Trophoblast cell (in vitro differentiated cells and primary cell): ENCODE measurements around the gene SLC9B1.
A peak's percentile ranks its signal among the peaks of the same experiment; 100 is the strongest.

Experiments
- DNase-seq, 2 donors: peaks; one replicate each; pipeline ENCODE4 v3.0.0-alpha.2; 2016
- H2AFZ ChIP-seq: 2 replicates; pipeline ENCODE4 v1.6.1; 2013; ENCODE audit warnings: low read length, moderate library complexity, mild to moderate bottlenecking; ENCODE audit not compliant: insufficient read depth, poor library complexity
- H2AK5ac ChIP-seq: 2 replicates; pipeline ENCODE4 v1.6.1; 2013; ENCODE audit warnings: mild to moderate bottlenecking, low read length
- H2BK120ac ChIP-seq: 2 replicates; pipeline ENCODE4 v1.6.1; 2013; ENCODE audit warnings: low read length, mild to moderate bottlenecking, moderate library complexity; ENCODE audit not compliant: insufficient read depth, poor library complexity
- H2BK12ac ChIP-seq: 2 replicates; pipeline ENCODE4 v1.6.1; 2013; ENCODE audit warnings: mild to moderate bottlenecking, low read length, moderate library complexity
- H2BK5ac ChIP-seq: 2 replicates; pipeline ENCODE4 v1.6.1; 2013; ENCODE audit warnings: low read length, low read depth, moderate library complexity, mild to moderate bottlenecking; ENCODE audit not compliant: poor library complexity
- H3K14ac ChIP-seq: 2 replicates; pipeline ENCODE4 v1.6.1; 2013; ENCODE audit warnings: mild to moderate bottlenecking, low read length
- H3K18ac ChIP-seq: 2 replicates; pipeline ENCODE4 v1.6.1; 2013; ENCODE audit warnings: mild to moderate bottlenecking, low read length
- H3K23ac ChIP-seq: 2 replicates; pipeline ENCODE4 v1.6.1; 2013; ENCODE audit warnings: low read length
- H3K27ac ChIP-seq: 2 replicates; pipeline ENCODE4 v1.5.1; 2013; ENCODE audit warnings: low read depth, mild to moderate bottlenecking, inconsistent platforms, low read length, moderate library complexity
- H3K27me3 ChIP-seq: 2 replicates; pipeline ENCODE4 v1.6.1; 2013; ENCODE audit warnings: inconsistent platforms, mild to moderate bottlenecking, low read length, moderate library complexity; ENCODE audit not compliant: insufficient read depth
- H3K36me3 ChIP-seq, 2 experiments: 1 replicate in 1 of 2; 2 replicates in 1 of 2; pipeline ENCODE4 v1.6.1; 2013; ENCODE audit warnings: low read length in 2 of 2, mild to moderate bottlenecking in 2 of 2, moderate library complexity in 1 of 2; ENCODE audit not compliant: insufficient read depth in 2 of 2, control insufficient read depth in 1 of 2
- H3K4ac ChIP-seq: 2 replicates; pipeline ENCODE4 v1.6.1; 2013; ENCODE audit warnings: low read depth, mild to moderate bottlenecking, low read length, moderate library complexity
- H3K4me1 ChIP-seq, 2 experiments: 1 replicate in 1 of 2; 2 replicates in 1 of 2; pipeline ENCODE4 v1.6.1; 2013; ENCODE audit warnings: low read length in 2 of 2, mild to moderate bottlenecking in 2 of 2, moderate library complexity in 1 of 2; ENCODE audit not compliant: insufficient read depth in 2 of 2, control insufficient read depth in 1 of 2
- H3K4me2 ChIP-seq: 2 replicates; pipeline ENCODE4 v1.6.1; 2013; ENCODE audit warnings: inconsistent platforms, mild to moderate bottlenecking, low read length, moderate library complexity
- H3K4me3 ChIP-seq: 2 replicates; pipeline ENCODE4 v1.5.1; 2013; ENCODE audit warnings: mild to moderate bottlenecking, low read depth, low read length, inconsistent platforms
- H3K79me1 ChIP-seq: one replicate; pipeline ENCODE4 v1.6.1; 2013; ENCODE audit warnings: low read length
- H3K79me2 ChIP-seq: 2 replicates; pipeline ENCODE4 v1.6.1; 2013; ENCODE audit warnings: low read length, mild to moderate bottlenecking; ENCODE audit not compliant: control insufficient read depth, insufficient read depth, poor library complexity
- H3K9ac ChIP-seq: 2 replicates; pipeline ENCODE4 v1.6.1; 2013; ENCODE audit warnings: mild to moderate bottlenecking, low read length
- H3K9me3 ChIP-seq: 2 replicates; pipeline ENCODE4 v1.6.1; 2013; ENCODE audit warnings: low read depth, mild to moderate bottlenecking, control low read depth, inconsistent platforms, low read length; ENCODE audit not compliant: insufficient read depth
- H4K12ac ChIP-seq: 2 replicates; pipeline ENCODE4 v1.6.1; 2013; ENCODE audit warnings: low read depth, mild to moderate bottlenecking, low read length, moderate library complexity
- H4K8ac ChIP-seq: 2 replicates; pipeline ENCODE4 v1.6.1; 2013; ENCODE audit warnings: low read depth, mild to moderate bottlenecking, low read length, moderate library complexity
- H4K91ac ChIP-seq: one replicate; pipeline ENCODE4 v1.6.1; 2013; ENCODE audit warnings: low read depth, mild to moderate bottlenecking, low read length, moderate library complexity
- WGBS: extraction: QIAGEN DNeasy Blood & Tissue Kit; methylation state at CpG from one replicate; pipeline ENCODE4 v1.1.7; 2013; ENCODE audit warnings: missing lambda C conversion rate; ENCODE audit not compliant: insufficient read length, insufficient coverage; ENCODE audit errors: extremely low coverage; 5-methylcytosine and 5-hydroxymethylcytosine counted together

SLC9B1 gene

GRCh38 chr4:103011378-103012025, 8.0 kb downstream of the SLC9B1 start:
- H3K18ac ChIP-seq, result no peak overlapping the region

GRCh38 chr4:103010804-103011203, 8.7 kb downstream of the SLC9B1 start:
- no CpG with 5 or more reads among the region's 1 CpG for WGBS
- H3K4ac ChIP-seq, result no peak overlapping the region
- no peak overlapping the region for H3K27ac ChIP-seq
- H3K27me3 ChIP-seq, result no peaks in the 10 kb centered on the region
- H2BK5ac ChIP-seq, result no peak overlapping the region
- no peaks in the 10 kb centered on the region for H3K9me3 ChIP-seq
- peaks cover 0 to 2% of the 10 kb centered on the region in 2 experiments for H3K4me1 ChIP-seq
- no peak overlapping the region for H3K9ac ChIP-seq
- H4K8ac ChIP-seq, result no peak overlapping the region
- no peak for DNase-seq
- no peak overlapping the region for H4K91ac ChIP-seq
- H2BK120ac ChIP-seq, result no peak overlapping the region
- H3K4me3 ChIP-seq, result no peak overlapping the region
- no peak overlapping the region for H2AFZ ChIP-seq
- no peaks in the 10 kb centered on the region for H3K79me1 ChIP-seq
- no peak overlapping the region for H2AK5ac ChIP-seq
- H3K4me2 ChIP-seq, result no peak overlapping the region
- H3K79me2 ChIP-seq, result no peaks in the 10 kb centered on the region
- no peak overlapping the region for H3K23ac ChIP-seq
- H4K12ac ChIP-seq, result no peak overlapping the region
- H3K18ac ChIP-seq, result no peak overlapping the region
- no peaks in the 10 kb centered on the region for H3K36me3 ChIP-seq
- H2BK12ac ChIP-seq, result no peak overlapping the region
- H3K14ac ChIP-seq, result no peak overlapping the region

More at GRCh38 chr4:103011378-103012025, 8.0 kb downstream of the SLC9B1 start:
- Histone ChIP-seq H2BK5ac (no peak overlapping the region), H4K8ac (no peak overlapping the region), H3K9me3 (no peaks in the 10 kb centered on the region), H4K91ac (no peak overlapping the region), H3K4ac (no peak overlapping the region), H3K27me3 (no peaks in the 10 kb centered on the region), H2BK120ac (no peak overlapping the region), H3K4me2 (no peak overlapping the region), H3K9ac (no peak overlapping the region), H4K12ac (no peak overlapping the region), H2AFZ (no peak overlapping the region), H3K14ac (no peak overlapping the region), H3K23ac (no peak overlapping the region), H3K4me3 (no peak overlapping the region), H3K36me3 (no peaks in the 10 kb centered on the region), H3K27ac (no peak overlapping the region), H2BK12ac (no peak overlapping the region), H3K4me1 (peaks cover 0 to 2% of the 10 kb centered on the region in 2 experiments), H2AK5ac (no peak overlapping the region), H3K79me2 (no peaks in the 10 kb centered on the region), H3K79me1 (no peaks in the 10 kb centered on the region)
- WGBS, result no CpG with 5 or more reads among the region's 4 CpGs
- DNase-seq, result peak; percentile 86 to 95

GRCh38 chr4:103008875-103009729, 10.4 kb downstream of the SLC9B1 start:
- H3K23ac ChIP-seq, result no peak overlapping the region
- no peak overlapping the region for H3K14ac ChIP-seq

GRCh38 chr4:103002551-103002950, 17.0 kb downstream of the SLC9B1 start:
- H2BK120ac ChIP-seq, result no peak overlapping the region
- H3K79me2 ChIP-seq, result no peaks in the 10 kb centered on the region
- no peak for DNase-seq
- H2BK12ac ChIP-seq, result no peak overlapping the region
- H3K4ac ChIP-seq, result no peak overlapping the region
- no peaks in the 10 kb centered on the region for H3K79me1 ChIP-seq
- H4K91ac ChIP-seq, result no peak overlapping the region
- H3K4me2 ChIP-seq, result no peak overlapping the region
- H2BK5ac ChIP-seq, result no peak overlapping the region
- no peak overlapping the region for H3K23ac ChIP-seq
- no peak overlapping the region for H3K4me3 ChIP-seq
- peaks cover 2% of the 10 kb centered on the region for H3K9me3 ChIP-seq
- H3K36me3 ChIP-seq, result no peaks in the 10 kb centered on the region
- H4K12ac ChIP-seq, result no peak overlapping the region
- H3K18ac ChIP-seq, result no peak overlapping the region
- no peaks in the 10 kb centered on the region for H3K4me1 ChIP-seq
- H3K14ac ChIP-seq, result no peak overlapping the region
- H2AK5ac ChIP-seq, result no peak overlapping the region
- no peak overlapping the region for H3K27ac ChIP-seq
- no CpG with 5 or more reads among the region's 2 CpGs for WGBS
- H3K27me3 ChIP-seq, result no peaks in the 10 kb centered on the region
- H2AFZ ChIP-seq, result no peak overlapping the region
- no peak overlapping the region for H4K8ac ChIP-seq
- H3K9ac ChIP-seq, result no peak overlapping the region

More at GRCh38 chr4:103008875-103009729, 10.4 kb downstream of the SLC9B1 start:
- Histone ChIP-seq H3K9ac (no peak overlapping the region), H3K4ac (no peak overlapping the region), H3K79me2 (no peaks in the 10 kb centered on the region), H2BK5ac (no peak overlapping the region), H3K9me3 (no peaks in the 10 kb centered on the region), H2BK120ac (no peak overlapping the region), H4K12ac (no peak overlapping the region), H3K79me1 (no peaks in the 10 kb centered on the region), H3K4me2 (no peak overlapping the region), H2AFZ (no peak overlapping the region), H3K36me3 (no peaks in the 10 kb centered on the region), H3K4me3 (no peak overlapping the region), H4K8ac (no peak overlapping the region), H3K18ac (no peak overlapping the region), H2BK12ac (no peak overlapping the region), H3K4me1 (peaks cover 0 to 2% of the 10 kb centered on the region in 2 experiments), H2AK5ac (no peak overlapping the region), H4K91ac (no peak overlapping the region), H3K27me3 (no peaks in the 10 kb centered on the region), H3K27ac (no peak overlapping the region)
- no CpG with 5 or more reads among the region's 15 CpGs for WGBS
- peak; percentile 35 to 86 for DNase-seq
